HL-60 (cell line): ENCODE data around the gene HOXD13.

Experiments
- CTCF ChIP-seq: IDR thresholded peaks from one replicate; pipeline ENCODE4 v1.5.1; 2011; ENCODE audit warnings: low read length, control low read depth, inconsistent platforms; ENCODE audit not compliant: insufficient read depth
- GABPA ChIP-seq: IDR thresholded peaks from 2 replicates; pipeline ENCODE4 v1.6.1; 2012; ENCODE audit warnings: low read depth
- POLR2AphosphoS5 ChIP-seq: IDR thresholded peaks from 2 replicates; pipeline ENCODE4 v1.6.1; 2012; ENCODE audit warnings: low read depth

DNA sequence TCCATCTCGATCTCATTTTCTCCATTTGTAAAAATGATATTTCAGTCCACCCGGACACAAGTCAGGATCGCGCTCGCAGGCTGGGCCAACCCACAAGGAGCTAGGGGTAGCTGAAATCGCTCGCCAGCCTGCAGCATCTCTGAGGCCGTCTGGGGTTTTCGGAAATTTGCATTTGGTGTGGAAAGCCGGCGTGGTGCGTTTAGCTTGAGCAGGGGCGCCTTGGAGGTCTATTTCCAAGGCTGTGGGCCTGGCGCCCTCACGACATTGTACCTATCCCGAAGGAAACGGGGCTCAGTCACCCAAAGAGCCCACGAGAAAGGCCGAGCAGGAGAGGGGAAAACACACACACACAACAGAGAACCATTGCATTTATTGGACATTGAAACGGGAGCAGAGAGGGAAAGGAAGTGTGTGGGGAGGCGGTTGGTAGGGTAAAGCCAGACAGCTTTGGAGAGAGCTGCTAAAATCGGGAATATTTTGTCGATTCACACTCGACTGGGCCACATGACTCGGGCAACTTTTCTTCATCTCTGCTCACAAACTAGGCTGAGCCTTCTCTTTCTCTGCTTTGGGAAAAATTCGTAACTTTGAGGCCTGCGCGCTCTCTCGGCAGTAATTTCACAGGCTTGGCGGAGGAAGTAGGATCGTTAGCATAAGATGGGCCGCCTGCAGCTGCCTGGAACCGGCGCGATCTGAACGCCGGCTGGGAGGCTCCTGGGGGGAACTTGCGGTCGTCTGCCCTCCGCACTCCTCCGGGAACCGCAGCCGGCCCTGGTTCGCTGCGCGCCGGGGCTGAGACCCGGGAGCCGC, 35.9 kb downstream of the HOXD13 start:
- TF ChIP-seq CTCF (no peak), POLR2AphosphoS5 (no peak), GABPA (no peak)
